ENCODE data around the gene MAOA. TPM values are rescaled to one million over a fixed set of nuclear protein-coding genes. Genes with fewer than 3 reads are reported as not detected.

The MAOA gene
- total and polyA plus RNA-seq, 2 experiments from 2014 or later = 54.0 to 110 TPM

GRCh38 chrX:43703211-43703791, 47.2 kb downstream of the MAOA start:
- Histone ChIP-seq H2AFZ (no peak overlapping the region), H3K27ac (peak overlapping the region; percentile 67), H3K9me2 (replicated peaks; ENCODE audit: insufficient read depth) (no peaks in the 10 kb centered on the region), H3K79me2 (no peaks in the 10 kb centered on the region), H3K9me3 (ENCODE audit: low read depth) (no peaks in the 10 kb centered on the region), H3K4me1 (ENCODE audit: insufficient read depth) (peaks cover 30% of the 10 kb centered on the region), H3K4me3 (no peak overlapping the region), H3K36me3 (replicated peaks; ENCODE audit: insufficient read depth, low read depth) (no peaks in the 10 kb centered on the region), H4K20me1 (ENCODE audit: insufficient read depth, poor library complexity, severe bottlenecking) (no peaks in the 10 kb centered on the region), H3K27me3 (no peaks in the 10 kb centered on the region), H3K4me2 (peak overlapping the region; percentile 41)
- DNase-seq (ENCODE audit: low spot score) = peak; percentile 47
- WGBS (ENCODE audit: low lambda C conversion rate, missing lambda C conversion rate) = 38% methylated on average over 4 of the region's 4 CpGs
- TF ChIP-seq EZH2 (IDR thresholded peaks at IDR 0.05; ENCODE audit: borderline replicate concordance) (no peak), EZH2phosphoT487 (IDR thresholded peaks at IDR 0.05; ENCODE audit: low read depth, severe bottlenecking, unreplicated experiment) (no peak)
- TF ChIP-seq, protein P1, sequence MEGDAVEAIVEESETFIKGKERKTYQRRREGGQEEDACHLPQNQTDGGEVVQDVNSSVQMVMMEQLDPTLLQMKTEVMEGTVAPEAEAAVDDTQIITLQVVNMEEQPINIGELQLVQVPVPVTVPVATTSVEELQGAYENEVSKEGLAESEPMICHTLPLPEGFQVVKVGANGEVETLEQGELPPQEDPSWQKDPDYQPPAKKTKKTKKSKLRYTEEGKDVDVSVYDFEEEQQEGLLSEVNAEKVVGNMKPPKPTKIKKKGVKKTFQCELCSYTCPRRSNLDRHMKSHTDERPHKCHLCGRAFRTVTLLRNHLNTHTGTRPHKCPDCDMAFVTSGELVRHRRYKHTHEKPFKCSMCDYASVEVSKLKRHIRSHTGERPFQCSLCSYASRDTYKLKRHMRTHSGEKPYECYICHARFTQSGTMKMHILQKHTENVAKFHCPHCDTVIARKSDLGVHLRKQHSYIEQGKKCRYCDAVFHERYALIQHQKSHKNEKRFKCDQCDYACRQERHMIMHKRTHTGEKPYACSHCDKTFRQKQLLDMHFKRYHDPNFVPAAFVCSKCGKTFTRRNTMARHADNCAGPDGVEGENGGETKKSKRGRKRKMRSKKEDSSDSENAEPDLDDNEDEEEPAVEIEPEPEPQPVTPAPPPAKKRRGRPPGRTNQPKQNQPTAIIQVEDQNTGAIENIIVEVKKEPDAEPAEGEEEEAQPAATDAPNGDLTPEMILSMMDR (IDR thresholded peaks at IDR 0.05; ENCODE audit: poor library complexity) = no peak

GRCh38 chrX:43706786-43707370, 50.8 kb downstream of the MAOA start:
- no peak overlapping the region for H3K4me2 ChIP-seq
- peak overlapping the region; percentile 21 for H3K27ac ChIP-seq
- H3K9me3 ChIP-seq (ENCODE audit: low read depth) = no peaks in the 10 kb centered on the region
- no peaks in the 10 kb centered on the region for H3K9me2 ChIP-seq (replicated peaks; ENCODE audit: insufficient read depth)
- no peaks in the 10 kb centered on the region for H3K27me3 ChIP-seq
- DNase-seq (ENCODE audit: low spot score) = no peak
- H4K20me1 ChIP-seq (ENCODE audit: insufficient read depth, poor library complexity, severe bottlenecking) = no peaks in the 10 kb centered on the region
- TF ChIP-seq EZH2phosphoT487 (IDR thresholded peaks at IDR 0.05; ENCODE audit: low read depth, severe bottlenecking, unreplicated experiment) (no peak), EZH2 (IDR thresholded peaks at IDR 0.05; ENCODE audit: borderline replicate concordance) (no peak)
- TF ChIP-seq, protein P1 (IDR thresholded peaks at IDR 0.05; ENCODE audit: poor library complexity) = no peak
- H3K36me3 ChIP-seq (replicated peaks; ENCODE audit: insufficient read depth, low read depth) = no peaks in the 10 kb centered on the region
- no peak overlapping the region for H3K4me3 ChIP-seq
- peaks cover 26% of the 10 kb centered on the region for H3K4me1 ChIP-seq (ENCODE audit: insufficient read depth)
- WGBS (ENCODE audit: low lambda C conversion rate, missing lambda C conversion rate) = 72% methylated on average over 2 of the region's 2 CpGs
- no peak overlapping the region for H2AFZ ChIP-seq
- H3K79me2 ChIP-seq = no peaks in the 10 kb centered on the region

- Histone ChIP-seq H4K20me1 (ENCODE audit: insufficient read depth, poor library complexity, severe bottlenecking) (no peaks in the 10 kb centered on the region), H3K27me3 (no peaks in the 10 kb centered on the region), H3K4me3 (no peak overlapping the region), H3K79me2 (no peaks in the 10 kb centered on the region), H3K9me2 (replicated peaks; ENCODE audit: insufficient read depth) (no peaks in the 10 kb centered on the region), H3K27ac (peak overlapping the region; percentile 21), H3K9me3 (ENCODE audit: low read depth) (no peaks in the 10 kb centered on the region), H3K4me1 (ENCODE audit: insufficient read depth) (peaks cover 22% of the 10 kb centered on the region), H2AFZ (no peak overlapping the region), H3K4me2 (peak overlapping the region; percentile 2), H3K36me3 (replicated peaks; ENCODE audit: insufficient read depth, low read depth) (no peaks in the 10 kb centered on the region)
- 36% methylated on average over 3 of the region's 3 CpGs for WGBS (ENCODE audit: low lambda C conversion rate, missing lambda C conversion rate)
- DNase-seq (ENCODE audit: low spot score) = peak; percentile 14
- TF ChIP-seq EZH2phosphoT487 (IDR thresholded peaks at IDR 0.05; ENCODE audit: low read depth, severe bottlenecking, unreplicated experiment) (no peak), EZH2 (IDR thresholded peaks at IDR 0.05; ENCODE audit: borderline replicate concordance) (no peak)
- TF ChIP-seq, protein P1 (IDR thresholded peaks at IDR 0.05; ENCODE audit: poor library complexity) = no peak
Observed at GRCh38 chrX:43707812-43708548, 51.9 kb downstream of the MAOA start.
